Measurements from ENCODE around the gene EGFL7.
A peak's percentile ranks its signal among the peaks of the same experiment; 100 is the strongest.
"Not testable (repeated sequence)": the region's sequence is repeated elsewhere in the genome, so short reads cannot be mapped to it uniquely, and the experiment has no call there.

EGFL7 gene

GRCh38 chr9:136700304-136700703 is 37.6 kb downstream of the EGFL7 start:
- H3K4me1 ChIP-seq (ENCODE audit: control insufficient read depth in 2 of 2, insufficient read depth in 2 of 2, low read length in 2 of 2): peaks cover 21 to 25% of the 10 kb centered on the region in 2 donors
- no peak overlapping the region for H3K4me3 ChIP-seq (ENCODE audit: low read length in 2 of 2)
- no peaks in the 10 kb centered on the region for H3K9me3 ChIP-seq (ENCODE audit: control insufficient read depth in 2 of 2, low read length in 2 of 2)
- H3K27me3 ChIP-seq (ENCODE audit: control insufficient read depth in 2 of 2, insufficient read depth in 2 of 2, low read length in 2 of 2): peaks cover 9 to 17% of the 10 kb centered on the region in 2 donors
- H3K36me3 ChIP-seq (ENCODE audit: control insufficient read depth in 2 of 2, insufficient read depth in 2 of 2, low read length in 2 of 2): no peaks in the 10 kb centered on the region
- no peak overlapping the region for H3K9ac ChIP-seq (ENCODE audit: low read depth in 1 of 2, low read length in 2 of 2)
- H3K27ac ChIP-seq (ENCODE audit: low read depth in 2 of 2, low read length in 2 of 2): no peak overlapping the region

DNA sequence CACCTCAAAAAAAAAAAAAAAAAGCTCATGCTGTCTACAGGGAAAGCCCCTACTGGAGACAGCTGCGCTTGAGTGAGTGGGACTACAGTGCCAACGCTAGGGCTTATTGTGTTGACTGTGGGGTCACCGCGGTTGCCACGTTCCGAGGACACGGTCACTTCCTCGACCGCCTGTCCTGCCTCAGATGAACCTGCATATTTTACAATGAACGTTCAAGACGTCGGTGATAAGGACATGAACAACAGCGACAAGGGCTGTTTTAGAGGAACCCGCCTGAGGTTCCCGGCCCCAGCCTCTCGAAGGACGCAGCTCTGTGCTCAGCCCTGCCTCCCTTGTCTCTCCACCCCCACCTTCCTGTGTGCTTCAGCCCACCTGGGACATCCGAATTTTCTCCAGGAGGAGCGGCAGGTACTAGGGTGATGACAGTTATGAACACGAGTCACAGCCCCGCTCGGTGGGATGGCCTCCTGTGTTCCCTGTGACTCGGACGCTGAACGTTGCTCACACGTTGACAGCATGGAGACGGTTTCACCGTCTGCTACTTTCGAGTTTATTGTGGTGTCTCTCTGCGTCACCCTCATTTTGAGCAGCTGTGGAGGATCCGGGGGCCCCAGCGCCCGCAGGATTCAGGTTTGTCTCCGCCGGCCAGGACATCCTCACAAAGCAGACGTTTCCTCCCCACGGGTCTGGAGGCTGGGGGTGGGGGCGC is 38.4 kb downstream of the EGFL7 start:
- H3K4me1 ChIP-seq (ENCODE audit: control insufficient read depth in 2 of 2, insufficient read depth in 2 of 2, low read length in 2 of 2): peaks cover 13 to 17% of the 10 kb centered on the region in 2 donors
- H3K27me3 ChIP-seq (ENCODE audit: control insufficient read depth in 2 of 2, insufficient read depth in 2 of 2, low read length in 2 of 2): peaks cover 9 to 17% of the 10 kb centered on the region in 2 donors

GRCh38 chr9:136701668-136702053 is 38.9 kb downstream of the EGFL7 start:
- Histone ChIP-seq H3K9me3 (ENCODE audit: control insufficient read depth in 2 of 2, low read length in 2 of 2) (no peaks in the 10 kb centered on the region), H3K27ac (ENCODE audit: low read depth in 2 of 2, low read length in 2 of 2) (no peak overlapping the region), H3K36me3 (ENCODE audit: control insufficient read depth in 2 of 2, insufficient read depth in 2 of 2, low read length in 2 of 2) (no peaks in the 10 kb centered on the region), H3K4me1 (ENCODE audit: control insufficient read depth in 2 of 2, insufficient read depth in 2 of 2, low read length in 2 of 2) (peaks cover 12 to 13% of the 10 kb centered on the region in 2 donors), H3K9ac (ENCODE audit: low read depth in 1 of 2, low read length in 2 of 2) (no peak overlapping the region), H3K27me3 (ENCODE audit: control insufficient read depth in 2 of 2, insufficient read depth in 2 of 2, low read length in 2 of 2) (peaks cover 9 to 17% of the 10 kb centered on the region in 2 donors), H3K4me3 (ENCODE audit: low read length in 2 of 2) (no peak overlapping the region)

More for the DNA sequence above, 38.4 kb downstream of the EGFL7 start:
- H3K36me3 ChIP-seq (ENCODE audit: control insufficient read depth in 2 of 2, insufficient read depth in 2 of 2, low read length in 2 of 2): no peaks in the 10 kb centered on the region
- peak overlapping the region in 1 of 2 donors; percentile 24 for H3K9ac ChIP-seq (ENCODE audit: low read depth in 1 of 2, low read length in 2 of 2)
- peak overlapping the region; percentile 30 to 61 for H3K4me3 ChIP-seq (ENCODE audit: low read length in 2 of 2)
- H3K9me3 ChIP-seq (ENCODE audit: control insufficient read depth in 2 of 2, low read length in 2 of 2): no peaks in the 10 kb centered on the region
- peak overlapping the region in 1 of 2 donors; percentile 48 for H3K27ac ChIP-seq (ENCODE audit: low read depth in 2 of 2, low read length in 2 of 2)

DNA sequence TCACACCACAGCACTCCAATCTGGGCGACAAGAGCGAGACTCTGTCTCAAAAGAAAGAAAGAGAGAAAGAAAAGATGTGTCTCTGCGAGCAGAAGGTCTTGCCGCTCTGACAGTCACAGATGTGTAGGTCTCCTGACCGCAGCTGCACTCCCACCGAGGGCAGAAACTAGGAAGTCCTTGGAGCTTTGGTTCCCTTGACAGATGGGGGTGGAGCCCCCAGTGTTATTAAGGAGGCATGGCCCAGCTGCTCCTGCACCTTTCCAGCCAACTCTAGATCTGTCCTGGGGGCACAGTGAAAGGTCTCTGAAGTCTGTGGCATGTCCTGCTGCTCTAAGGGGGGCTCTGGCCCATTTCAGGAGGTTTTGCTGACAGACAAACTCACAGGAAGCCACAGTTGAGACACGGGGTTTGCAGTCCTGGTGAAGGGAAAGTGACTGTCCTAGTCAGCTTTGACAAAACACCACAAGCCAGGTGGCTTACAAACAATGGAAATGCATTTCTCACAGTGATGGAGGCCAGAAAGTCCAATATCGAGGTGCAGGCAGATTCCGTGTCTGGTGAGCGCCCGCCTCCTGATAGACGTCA is 40.7 kb downstream of the EGFL7 start:
- H3K4me3 ChIP-seq (ENCODE audit: low read length in 2 of 2): no peak overlapping the region
- peaks cover 9 to 12% of the 10 kb centered on the region in 2 donors for H3K27me3 ChIP-seq (ENCODE audit: control insufficient read depth in 2 of 2, insufficient read depth in 2 of 2, low read length in 2 of 2)
- H3K9me3 ChIP-seq (ENCODE audit: control insufficient read depth in 2 of 2, low read length in 2 of 2): no peaks in the 10 kb centered on the region
- no peak overlapping the region for H3K27ac ChIP-seq (ENCODE audit: low read depth in 2 of 2, low read length in 2 of 2)
- peaks cover 2 to 5% of the 10 kb centered on the region in 2 donors for H3K4me1 ChIP-seq (ENCODE audit: control insufficient read depth in 2 of 2, insufficient read depth in 2 of 2, low read length in 2 of 2)
- no peaks in the 10 kb centered on the region for H3K36me3 ChIP-seq (ENCODE audit: control insufficient read depth in 2 of 2, insufficient read depth in 2 of 2, low read length in 2 of 2)
- H3K9ac ChIP-seq (ENCODE audit: low read depth in 1 of 2, low read length in 2 of 2): no peak overlapping the region

- H3K27me3 ChIP-seq (ENCODE audit: control insufficient read depth in 2 of 2, insufficient read depth in 2 of 2, low read length in 2 of 2): peaks cover 9 to 12% of the 10 kb centered on the region in 2 donors
- H3K9me3 ChIP-seq (ENCODE audit: control insufficient read depth in 2 of 2, low read length in 2 of 2); H3K4me3 ChIP-seq (ENCODE audit: low read length in 2 of 2); H3K36me3 ChIP-seq (ENCODE audit: control insufficient read depth in 2 of 2, insufficient read depth in 2 of 2, low read length in 2 of 2); H3K4me1 ChIP-seq (ENCODE audit: control insufficient read depth in 2 of 2, insufficient read depth in 2 of 2, low read length in 2 of 2); H3K27ac ChIP-seq (ENCODE audit: low read depth in 2 of 2, low read length in 2 of 2); H3K9ac ChIP-seq (ENCODE audit: low read depth in 1 of 2, low read length in 2 of 2): not testable (repeated sequence)
Observed at GRCh38 chr9:136704741-136705140, 42.0 kb downstream of the EGFL7 start.

DNA sequence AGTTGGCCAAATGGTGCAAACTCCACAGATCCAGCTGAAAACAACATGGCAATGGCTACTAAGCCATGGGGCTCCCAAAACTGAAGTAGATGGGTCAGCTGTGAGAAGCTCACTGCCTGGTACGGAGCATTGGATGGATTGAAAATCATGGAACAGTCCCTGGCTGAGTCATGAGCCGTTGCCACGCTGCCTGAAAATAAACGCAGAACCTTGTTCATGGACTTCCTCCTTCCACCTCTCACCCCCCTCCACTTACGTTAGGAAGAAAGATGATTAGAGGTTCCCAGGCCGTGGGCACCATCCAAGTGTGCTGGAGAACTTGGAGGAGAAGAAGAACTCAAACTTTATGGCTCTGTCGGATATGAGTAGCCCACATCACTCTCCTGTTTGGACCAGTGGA is 42.8 kb downstream of the EGFL7 start:
- Histone ChIP-seq H3K9ac (ENCODE audit: low read depth in 1 of 2, low read length in 2 of 2) (no peak overlapping the region), H3K36me3 (ENCODE audit: control insufficient read depth in 2 of 2, insufficient read depth in 2 of 2, low read length in 2 of 2) (no peaks in the 10 kb centered on the region), H3K4me3 (ENCODE audit: low read length in 2 of 2) (no peak overlapping the region), H3K4me1 (ENCODE audit: control insufficient read depth in 2 of 2, insufficient read depth in 2 of 2, low read length in 2 of 2) (peaks cover 2 to 5% of the 10 kb centered on the region in 2 donors), H3K27me3 (ENCODE audit: control insufficient read depth in 2 of 2, insufficient read depth in 2 of 2, low read length in 2 of 2) (peaks cover 6 to 10% of the 10 kb centered on the region in 2 donors), H3K9me3 (ENCODE audit: control insufficient read depth in 2 of 2, low read length in 2 of 2) (no peaks in the 10 kb centered on the region), H3K27ac (ENCODE audit: low read depth in 2 of 2, low read length in 2 of 2) (no peak overlapping the region)

- Histone ChIP-seq H3K27me3 (ENCODE audit: control insufficient read depth in 2 of 2, insufficient read depth in 2 of 2, low read length in 2 of 2) (peaks cover 2 to 11% of the 10 kb centered on the region in 2 donors), H3K9me3 (ENCODE audit: control insufficient read depth in 2 of 2, low read length in 2 of 2) (no peaks in the 10 kb centered on the region), H3K4me1 (ENCODE audit: control insufficient read depth in 2 of 2, insufficient read depth in 2 of 2, low read length in 2 of 2) (no peaks in the 10 kb centered on the region), H3K36me3 (ENCODE audit: control insufficient read depth in 2 of 2, insufficient read depth in 2 of 2, low read length in 2 of 2) (no peaks in the 10 kb centered on the region), H3K27ac (ENCODE audit: low read depth in 2 of 2, low read length in 2 of 2) (no peak overlapping the region), H3K4me3 (ENCODE audit: low read length in 2 of 2) (no peak overlapping the region), H3K9ac (ENCODE audit: low read depth in 1 of 2, low read length in 2 of 2) (no peak overlapping the region)
Observed at GRCh38 chr9:136707011-136707410, 44.3 kb downstream of the EGFL7 start.

GRCh38 chr9:136707849-136708517 is 45.3 kb downstream of the EGFL7 start:
- no peaks in the 10 kb centered on the region for H3K9me3 ChIP-seq (ENCODE audit: control insufficient read depth in 2 of 2, low read length in 2 of 2)
- H3K27me3 ChIP-seq (ENCODE audit: control insufficient read depth in 2 of 2, insufficient read depth in 2 of 2, low read length in 2 of 2): peaks cover 5 to 13% of the 10 kb centered on the region in 2 donors
- H3K4me1 ChIP-seq (ENCODE audit: control insufficient read depth in 2 of 2, insufficient read depth in 2 of 2, low read length in 2 of 2): no peaks in the 10 kb centered on the region
- H3K9ac ChIP-seq (ENCODE audit: low read depth in 1 of 2, low read length in 2 of 2): no peak overlapping the region
- H3K36me3 ChIP-seq (ENCODE audit: control insufficient read depth in 2 of 2, insufficient read depth in 2 of 2, low read length in 2 of 2): no peaks in the 10 kb centered on the region
- no peak overlapping the region for H3K27ac ChIP-seq (ENCODE audit: low read depth in 2 of 2, low read length in 2 of 2)
- H3K4me3 ChIP-seq (ENCODE audit: low read length in 2 of 2): no peak overlapping the region

GRCh38 chr9:136709454-136710109 is 46.9 kb downstream of the EGFL7 start:
- no peak overlapping the region for H3K4me3 ChIP-seq (ENCODE audit: low read length in 2 of 2)
- no peaks in the 10 kb centered on the region for H3K4me1 ChIP-seq (ENCODE audit: control insufficient read depth in 2 of 2, insufficient read depth in 2 of 2, low read length in 2 of 2)

DNA sequence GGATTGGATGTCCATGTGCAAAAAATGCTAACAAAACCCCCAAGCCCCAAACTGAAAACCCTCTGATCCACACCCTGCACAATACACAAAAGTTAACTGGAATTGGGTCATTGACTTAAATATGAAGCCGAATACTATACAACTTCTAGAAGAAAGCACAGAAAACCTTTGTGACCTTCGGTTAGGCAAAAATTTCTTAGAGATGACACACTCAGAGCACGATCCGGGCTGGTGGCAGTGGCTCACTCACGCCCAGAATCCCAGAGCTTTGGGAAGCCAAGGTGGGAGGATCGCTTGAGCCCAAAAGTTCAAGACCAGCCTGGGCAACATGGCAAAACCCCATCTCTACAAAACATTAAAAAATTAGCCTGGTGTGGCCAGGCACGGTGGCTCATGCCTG is 47.8 kb downstream of the EGFL7 start:
- H3K9ac ChIP-seq (ENCODE audit: low read depth in 1 of 2, low read length in 2 of 2): no peak overlapping the region
- H3K27me3 ChIP-seq (ENCODE audit: control insufficient read depth in 2 of 2, insufficient read depth in 2 of 2, low read length in 2 of 2): peaks cover 12 to 24% of the 10 kb centered on the region in 2 donors
- H3K4me3 ChIP-seq (ENCODE audit: low read length in 2 of 2): no peak overlapping the region
- H3K36me3 ChIP-seq (ENCODE audit: control insufficient read depth in 2 of 2, insufficient read depth in 2 of 2, low read length in 2 of 2): no peaks in the 10 kb centered on the region
- H3K9me3 ChIP-seq (ENCODE audit: control insufficient read depth in 2 of 2, low read length in 2 of 2): no peaks in the 10 kb centered on the region
- no peaks in the 10 kb centered on the region for H3K4me1 ChIP-seq (ENCODE audit: control insufficient read depth in 2 of 2, insufficient read depth in 2 of 2, low read length in 2 of 2)
- no peak overlapping the region for H3K27ac ChIP-seq (ENCODE audit: low read depth in 2 of 2, low read length in 2 of 2)

More at GRCh38 chr9:136709454-136710109, 46.9 kb downstream of the EGFL7 start:
- Histone ChIP-seq H3K36me3 (ENCODE audit: control insufficient read depth in 2 of 2, insufficient read depth in 2 of 2, low read length in 2 of 2) (no peaks in the 10 kb centered on the region), H3K9ac (ENCODE audit: low read depth in 1 of 2, low read length in 2 of 2) (no peak overlapping the region), H3K27me3 (ENCODE audit: control insufficient read depth in 2 of 2, insufficient read depth in 2 of 2, low read length in 2 of 2) (peaks cover 12 to 20% of the 10 kb centered on the region in 2 donors), H3K9me3 (ENCODE audit: control insufficient read depth in 2 of 2, low read length in 2 of 2) (no peaks in the 10 kb centered on the region), H3K27ac (ENCODE audit: low read depth in 2 of 2, low read length in 2 of 2) (no peak overlapping the region)
